PC-3 (cell line): ENCODE results near the gene FNDC5. TPM values are rescaled to one million over a fixed set of nuclear protein-coding genes. Genes with fewer than 3 reads are reported as not detected.

Experiments
- ATAC-seq: fragments of 200-7000 bp; cut with Tn5 transposase; 2 replicates; pipeline ENCODE4 v1.9.1; 2020; ENCODE audit warnings: mild to moderate bottlenecking, moderate library complexity
- BruUV-seq: library from RNA; stranded (reverse); fragments of 400-500 nt; replicated peaks from 2 replicates; lab custom pipeline; 2021; lab: Mats Ljungman, UMichigan
- CTCF ChIA-PET: fragments of 300-600 bp; sonication (Branson Sonifier 250); formaldehyde crosslinking; loops from one replicate; lab custom pipeline; 2022; ENCODE audit warnings: antibody characterized with exemption; lab: Charles Lee
- POLR2A ChIA-PET: fragments of 300-600 bp; sonication (Branson Sonifier 250); formaldehyde crosslinking; loops from one replicate; lab custom pipeline; 2022; ENCODE audit warnings: antibody characterized with exemption; ENCODE audit not compliant: unreplicated experiment; lab: Charles Lee
- DNase-seq: peaks from one replicate; pipeline ENCODE4 v3.0.0-alpha.2; 2015
- H2AFZ ChIP-seq: fragments of 300-600 bp; sonication (generic); 2 replicates; pipeline ENCODE4 v1.6.0; 2016; ENCODE audit warnings: antibody characterized with exemption, low read length
- H3F3A ChIP-seq: fragments of 300-600 bp; sonication (generic); one replicate; pipeline ENCODE4 v1.6.0; 2017; ENCODE audit warnings: antibody characterized with exemption, low read length, control low read depth, mild to moderate bottlenecking; ENCODE audit not compliant: unreplicated experiment
- H3K27ac ChIP-seq: fragments of 300-600 bp; sonication (generic); 2 replicates; pipeline ENCODE4 v1.5.1; 2016; ENCODE audit warnings: mild to moderate bottlenecking, low read length
- H3K27me3 ChIP-seq: fragments of 300-600 bp; sonication (generic); 2 replicates; pipeline ENCODE4 v1.6.1; 2016; ENCODE audit warnings: low read length, mixed read lengths
- H3K36me3 ChIP-seq: fragments of 300-600 bp; sonication (generic); 2 replicates; pipeline ENCODE4 v1.6.1; 2016; ENCODE audit warnings: low read depth, mixed run types, low read length, mixed read lengths
- H3K4me1 ChIP-seq: fragments of 300-600 bp; sonication (generic); 2 replicates; pipeline ENCODE4 v1.5.1; 2016; ENCODE audit warnings: low read length; ENCODE audit not compliant: insufficient read depth
- H3K4me2 ChIP-seq: fragments of 300-600 bp; sonication (generic); 2 replicates; pipeline ENCODE4 v1.6.0; 2016; ENCODE audit warnings: low read length
- H3K4me3 ChIP-seq: fragments of 300-600 bp; sonication (generic); 2 replicates; pipeline ENCODE4 v1.5.1; 2016; ENCODE audit warnings: mild to moderate bottlenecking, low read length, mixed read lengths
- H3K79me2 ChIP-seq: fragments of 300-600 bp; sonication (generic); 2 replicates; pipeline ENCODE4 v1.6.1; 2017; ENCODE audit warnings: low read length, mixed read lengths
- H3K9ac ChIP-seq: fragments of 300-600 bp; sonication (generic); 2 replicates; pipeline ENCODE4 v1.6.0; 2016; ENCODE audit warnings: mild to moderate bottlenecking, low read length
- H3K9me2 ChIP-seq: fragments of 300-600 bp; sonication (generic); replicated peaks from 2 replicates; pipeline ENCODE4 v1.6.1; 2016; ENCODE audit warnings: mixed run types, low read length, mixed read lengths
- H3K9me3 ChIP-seq: fragments of 300-600 bp; sonication (generic); 2 replicates; pipeline ENCODE4 v1.6.1; 2016; ENCODE audit warnings: low read length, mixed read lengths
- H4K20me1 ChIP-seq: fragments of 300-600 bp; sonication (generic); 2 replicates; pipeline ENCODE4 v1.6.1; 2016; ENCODE audit warnings: low read length, mixed read lengths
- EZH2 ChIP-seq: fragments of 300-600 bp; sonication (generic); IDR thresholded peaks from one replicate; pipeline ENCODE4 v1.6.1; 2017; ENCODE audit warnings: antibody characterized with exemption, mild to moderate bottlenecking, low read length; ENCODE audit not compliant: unreplicated experiment
- EZH2phosphoT487 ChIP-seq: fragments of 300-600 bp; sonication (generic); IDR thresholded peaks from 2 replicates; pipeline ENCODE4 v1.6.1; 2018; ENCODE audit warnings: mild to moderate bottlenecking, antibody characterized with exemption, low read length, borderline replicate concordance
- intact Hi-C: fragments of 100-400 bp; cut with micrococcal nuclease; formaldehyde crosslinking; loops from 2 replicates; pipeline ENCODE4 v1.9.0; 2023
- total RNA-seq: library from RNA; depleted of rRNA; stranded (reverse); fragments of >200 nt; gene quantifications from 2 replicates; pipeline ENCODE4 v1.2.3, GENCODE V29; 2014
- TF ChIP-seq, protein P1 (sequence below): fragments of 300-600 bp; sonication (generic); conservative IDR thresholded peaks from 2 replicates; pipeline ENCODE4 v1.5.1; 2017; ENCODE audit warnings: antibody characterized with exemption, low read depth, mild to moderate bottlenecking, low read length

The FNDC5 gene
- total RNA-seq, 1 experiment from 2014 or later: 0.22 TPM

DNA sequence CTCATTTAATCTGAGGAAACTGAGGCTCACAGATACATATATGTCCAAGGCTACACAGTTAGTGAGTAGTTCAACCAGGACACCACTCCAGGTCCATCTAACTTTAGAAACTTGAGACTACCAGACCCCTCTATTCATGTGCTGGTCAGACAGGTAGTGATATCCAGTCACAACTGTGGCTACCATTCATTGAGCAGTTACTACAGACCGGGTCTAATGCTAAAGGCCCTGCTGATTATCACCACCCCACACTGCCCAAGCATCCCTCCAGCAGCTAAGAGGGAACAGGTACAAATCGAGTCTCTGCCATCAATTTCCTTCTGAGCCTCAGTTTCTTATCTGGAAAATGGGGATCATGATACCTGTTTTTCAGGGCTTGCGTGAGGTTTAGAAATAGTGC, 20.9 kb upstream of the FNDC5 start:
- no peaks in the 10 kb centered on the region for H3K4me1 ChIP-seq
- intact Hi-C loops: no loop called here
- H3K9me2 ChIP-seq: no peaks in the 10 kb centered on the region
- no peak overlapping the region for H3K4me3 ChIP-seq
- H4K20me1 ChIP-seq: no peaks in the 10 kb centered on the region
- H3K4me2 ChIP-seq: no peak overlapping the region
- POLR2A ChIA-PET: no interaction called here
- CTCF ChIA-PET: no interaction called here
- no peaks in the 10 kb centered on the region for H3K27me3 ChIP-seq
- H3K9me3 ChIP-seq: no peaks in the 10 kb centered on the region
- no peak overlapping the region for H3K9ac ChIP-seq
- DNase-seq (no peak), ATAC-seq (no peak)
- H3K36me3 ChIP-seq: no peaks in the 10 kb centered on the region
- H3K79me2 ChIP-seq: no peaks in the 10 kb centered on the region
- no peak overlapping the region for H3K27ac ChIP-seq
- no TSS peak for BruUV-seq
- no peak overlapping the region for H2AFZ ChIP-seq
- TF ChIP-seq, protein P1, sequence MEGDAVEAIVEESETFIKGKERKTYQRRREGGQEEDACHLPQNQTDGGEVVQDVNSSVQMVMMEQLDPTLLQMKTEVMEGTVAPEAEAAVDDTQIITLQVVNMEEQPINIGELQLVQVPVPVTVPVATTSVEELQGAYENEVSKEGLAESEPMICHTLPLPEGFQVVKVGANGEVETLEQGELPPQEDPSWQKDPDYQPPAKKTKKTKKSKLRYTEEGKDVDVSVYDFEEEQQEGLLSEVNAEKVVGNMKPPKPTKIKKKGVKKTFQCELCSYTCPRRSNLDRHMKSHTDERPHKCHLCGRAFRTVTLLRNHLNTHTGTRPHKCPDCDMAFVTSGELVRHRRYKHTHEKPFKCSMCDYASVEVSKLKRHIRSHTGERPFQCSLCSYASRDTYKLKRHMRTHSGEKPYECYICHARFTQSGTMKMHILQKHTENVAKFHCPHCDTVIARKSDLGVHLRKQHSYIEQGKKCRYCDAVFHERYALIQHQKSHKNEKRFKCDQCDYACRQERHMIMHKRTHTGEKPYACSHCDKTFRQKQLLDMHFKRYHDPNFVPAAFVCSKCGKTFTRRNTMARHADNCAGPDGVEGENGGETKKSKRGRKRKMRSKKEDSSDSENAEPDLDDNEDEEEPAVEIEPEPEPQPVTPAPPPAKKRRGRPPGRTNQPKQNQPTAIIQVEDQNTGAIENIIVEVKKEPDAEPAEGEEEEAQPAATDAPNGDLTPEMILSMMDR: no peak
- TF ChIP-seq EZH2: no peak
- no peak for TF ChIP-seq EZH2phosphoT487
- no peaks in the 10 kb centered on the region for H3F3A ChIP-seq

DNA sequence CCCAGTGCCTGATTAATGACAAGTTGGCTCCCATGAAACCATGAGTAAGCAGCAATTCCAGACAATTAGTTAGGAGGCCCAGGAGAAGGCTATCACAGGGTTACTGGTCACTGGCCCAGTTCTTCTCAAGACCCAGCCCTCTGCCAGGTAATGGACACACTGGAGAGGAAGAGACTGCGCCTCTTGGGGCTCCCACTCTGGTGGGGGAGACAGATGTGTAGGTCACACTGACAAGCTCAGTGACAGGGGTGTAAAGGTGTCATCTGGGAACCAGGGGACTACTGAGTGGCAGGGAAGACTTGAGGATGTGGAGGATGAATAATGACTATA, 20.5 kb upstream of the FNDC5 start:
- no peaks in the 10 kb centered on the region for H3K27me3 ChIP-seq
- ATAC-seq (no peak), DNase-seq (no peak)
- H3K9me3 ChIP-seq: no peaks in the 10 kb centered on the region
- H3K9ac ChIP-seq: no peak overlapping the region
- H4K20me1 ChIP-seq: no peaks in the 10 kb centered on the region
- H3K9me2 ChIP-seq: no peaks in the 10 kb centered on the region
- POLR2A ChIA-PET: no interaction called here
- H3K4me1 ChIP-seq: no peaks in the 10 kb centered on the region
- CTCF ChIA-PET: no interaction called here
- H3F3A ChIP-seq: no peaks in the 10 kb centered on the region
- H2AFZ ChIP-seq: no peak overlapping the region
- TF ChIP-seq EZH2 (no peak), EZH2phosphoT487 (no peak)
- TF ChIP-seq, protein P1: no peak
- no peak overlapping the region for H3K4me2 ChIP-seq
- H3K36me3 ChIP-seq: no peaks in the 10 kb centered on the region
- H3K4me3 ChIP-seq: no peak overlapping the region
- no TSS peak for BruUV-seq
- no peaks in the 10 kb centered on the region for H3K79me2 ChIP-seq
- H3K27ac ChIP-seq: no peak overlapping the region
- intact Hi-C loops: no loop called here

DNA sequence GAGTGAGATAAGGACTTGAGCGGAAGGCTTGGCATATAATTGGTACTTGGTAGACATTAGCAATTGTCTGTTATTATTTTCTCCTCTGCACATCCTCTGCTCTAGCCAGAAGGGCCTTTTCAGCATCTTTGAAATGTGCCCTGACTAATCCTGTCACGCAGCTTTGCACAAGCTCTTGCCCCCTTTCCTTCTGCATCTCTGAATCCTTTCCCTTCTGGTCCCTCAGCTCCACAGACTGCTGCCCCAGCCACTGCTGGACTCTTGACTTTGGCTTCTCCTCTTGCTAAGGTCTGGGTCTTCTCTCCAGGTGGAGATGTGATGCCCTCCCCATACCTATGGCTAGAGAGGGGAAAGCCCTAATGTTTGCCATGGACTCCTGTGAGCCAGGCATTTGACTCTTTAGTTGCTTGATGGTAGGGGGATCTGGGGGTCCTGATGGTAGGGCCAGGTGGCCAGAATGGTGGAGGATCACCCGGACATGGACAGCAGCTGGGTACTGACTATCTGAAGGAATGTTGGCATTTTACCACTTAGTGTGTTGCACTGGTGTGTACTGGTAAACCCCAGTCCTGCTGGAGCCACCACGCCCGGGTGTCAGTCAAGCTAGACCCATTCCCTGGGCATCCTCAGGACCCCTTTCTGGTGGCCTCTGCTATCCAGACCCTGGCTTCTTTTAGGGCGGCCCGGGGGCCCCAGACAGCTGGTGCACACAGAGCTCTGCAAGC, 20.0 kb upstream of the FNDC5 start:
- Histone ChIP-seq H3K9ac (no peak overlapping the region), H4K20me1 (no peaks in the 10 kb centered on the region), H2AFZ (no peak overlapping the region), H3K4me3 (no peak overlapping the region), H3K4me2 (no peak overlapping the region), H3K9me2 (no peaks in the 10 kb centered on the region), H3K4me1 (no peaks in the 10 kb centered on the region), H3K9me3 (no peaks in the 10 kb centered on the region), H3K36me3 (no peaks in the 10 kb centered on the region), H3K79me2 (no peaks in the 10 kb centered on the region), H3K27me3 (no peaks in the 10 kb centered on the region), H3K27ac (no peak overlapping the region), H3F3A (no peaks in the 10 kb centered on the region)
- no peak for ATAC-seq
- CTCF ChIA-PET: interaction anchor here (0.6 kb wide), 1 partner anchor 14 kb away, joined by 3 read pairs; no protein-coding TSS in a partner anchor
- POLR2A ChIA-PET: no interaction called here
- TF ChIP-seq EZH2 (no peak), EZH2phosphoT487 (no peak)
- TF ChIP-seq, protein P1: no peak
- DNase-seq: no peak
- no TSS peak for BruUV-seq
- intact Hi-C loops: no loop called here
